GM21737 (cell line): Measurements from ENCODE around the gene PPP4R3C.
"Not testable (repeated sequence)": the region's sequence is repeated elsewhere in the genome, so short reads cannot be mapped to it uniquely, and the experiment has no call there.

Experiments
- ATAC-seq: cut with Tn5 transposase; IDR thresholded peaks from one replicate; pipeline ENCODE4 v1.9.1; 2021; ENCODE audit warnings: mild to moderate bottlenecking, moderate library complexity; ENCODE audit not compliant: unreplicated experiment

PPP4R3C gene

DNA sequence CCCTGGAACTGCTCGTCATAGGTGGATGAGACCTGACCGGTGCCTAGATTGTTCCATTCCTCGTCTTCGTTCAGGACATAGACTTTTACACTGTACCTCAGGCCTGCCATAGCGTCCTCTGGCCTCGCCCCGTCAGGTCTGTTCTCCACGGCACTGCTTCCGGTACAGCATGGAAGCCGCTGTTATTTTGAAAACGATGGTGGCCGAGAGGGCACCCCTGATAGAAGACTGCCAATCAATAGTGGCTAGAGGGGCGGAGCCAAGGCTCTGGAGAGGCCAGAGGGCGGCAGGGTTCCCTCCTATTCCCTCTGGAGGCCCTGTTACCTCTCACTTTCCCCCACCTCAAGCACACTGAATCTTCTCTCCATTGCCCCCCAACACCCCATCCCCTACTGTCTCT lies at the start of gene PPP4R3C:
Gene PPP4R3C (minus strand): TSS at position 155 of the 400 bp plus-strand sequence. CDS start 45 bp downstream, at position 110.
- no peak for ATAC-seq

DNA sequence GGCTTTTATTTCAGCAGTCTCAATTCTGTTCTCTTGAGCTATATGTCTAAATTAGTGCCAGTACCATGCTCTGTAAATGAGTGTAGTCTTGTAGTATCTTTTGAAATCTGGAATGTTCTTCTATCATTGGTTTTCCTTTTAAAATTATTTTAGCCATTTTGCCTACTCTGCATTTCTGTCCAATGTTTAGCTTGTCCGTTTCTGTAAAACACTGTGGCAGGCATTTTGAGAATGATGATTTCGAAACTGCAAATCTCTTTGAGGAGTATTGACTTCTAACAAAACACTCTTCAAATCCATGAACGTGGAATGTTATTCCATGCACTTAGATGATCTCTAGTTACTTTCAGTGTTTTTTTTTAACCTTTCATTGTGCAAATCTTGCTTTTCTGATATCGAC lies 28.3 kb upstream of the PPP4R3C start:
- no peak for ATAC-seq

DNA sequence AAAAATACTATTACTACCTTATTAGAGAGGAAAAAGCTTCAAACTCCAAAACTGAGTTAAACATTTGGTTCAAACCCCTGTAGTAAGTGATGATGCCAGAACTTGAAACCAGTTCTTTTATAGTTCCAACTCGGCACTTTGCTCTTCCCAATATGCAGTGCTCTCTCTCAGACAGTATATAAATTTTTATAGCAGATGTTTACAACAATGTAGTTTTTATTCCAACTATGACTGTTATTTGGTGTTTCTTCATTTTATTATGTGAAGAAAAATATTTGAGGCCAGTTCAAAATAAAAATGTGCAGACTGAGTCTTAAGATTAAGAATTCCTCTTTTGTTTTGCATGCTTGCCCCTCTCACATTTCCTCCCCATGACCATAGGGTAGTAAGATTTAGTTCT lies 2.9 kb upstream of the PPP4R3C start:
- no peak for ATAC-seq

DNA sequence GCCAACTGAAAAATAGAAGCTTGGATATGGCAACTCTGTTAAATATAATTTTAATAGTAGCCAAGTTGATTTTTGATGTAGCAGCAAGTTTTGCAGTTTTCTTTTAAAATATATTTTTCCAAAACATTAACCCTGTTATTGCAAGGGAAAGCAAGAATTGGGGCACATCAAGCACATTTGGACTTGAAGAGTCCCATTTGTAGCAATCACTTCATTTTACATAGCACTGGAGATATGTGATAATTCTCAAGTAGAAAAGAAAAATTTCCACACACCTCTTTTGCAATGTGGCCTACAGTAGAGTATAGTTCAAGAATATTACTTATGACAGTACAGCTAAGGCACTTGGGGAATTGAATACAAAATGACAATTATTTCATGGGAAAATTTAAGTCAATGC lies 1.9 kb upstream of the PPP4R3C start:
- no peak for ATAC-seq

DNA sequence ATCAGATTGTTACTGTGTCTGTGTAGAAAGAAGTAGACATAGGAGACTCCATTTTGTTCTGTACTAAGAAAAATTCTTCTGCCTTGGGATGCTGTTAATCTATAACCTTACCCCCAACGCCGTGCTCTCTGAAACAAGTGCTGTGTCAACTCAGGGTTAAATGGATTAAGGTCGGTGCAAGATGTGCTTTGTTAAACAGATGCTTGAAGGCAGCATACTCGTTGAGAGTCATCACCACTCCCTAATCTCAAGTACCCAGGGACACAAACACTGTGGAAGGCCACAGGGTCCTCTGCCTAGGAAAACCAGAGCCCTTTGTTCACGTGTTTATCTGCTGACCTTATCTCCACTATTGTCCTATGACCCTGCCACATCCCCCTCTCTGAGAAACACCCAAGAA lies 4.0 kb downstream of the PPP4R3C start:
- ATAC-seq: not testable (repeated sequence)

DNA sequence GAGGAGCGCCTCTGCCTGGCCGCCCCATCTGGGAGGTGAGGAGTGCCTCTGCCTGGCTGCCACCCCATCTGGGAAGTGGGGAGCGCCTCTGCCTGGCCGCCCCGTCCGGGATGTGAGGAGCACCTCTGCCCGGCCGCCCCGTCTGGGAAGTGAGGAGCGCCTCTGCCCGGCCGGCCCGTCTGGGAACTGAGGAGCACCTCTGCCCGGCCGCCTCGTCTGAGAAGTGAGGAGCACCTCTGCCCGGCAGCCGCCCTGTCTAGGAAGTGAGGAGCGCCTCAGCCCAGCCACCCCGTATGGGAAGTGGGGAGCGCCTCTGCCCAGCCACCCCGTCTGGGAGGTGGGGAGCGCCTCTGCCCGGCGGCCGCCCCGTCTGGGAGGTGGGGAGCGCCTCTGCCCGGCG lies 4.6 kb downstream of the PPP4R3C start:
- not testable (repeated sequence) for ATAC-seq

DNA sequence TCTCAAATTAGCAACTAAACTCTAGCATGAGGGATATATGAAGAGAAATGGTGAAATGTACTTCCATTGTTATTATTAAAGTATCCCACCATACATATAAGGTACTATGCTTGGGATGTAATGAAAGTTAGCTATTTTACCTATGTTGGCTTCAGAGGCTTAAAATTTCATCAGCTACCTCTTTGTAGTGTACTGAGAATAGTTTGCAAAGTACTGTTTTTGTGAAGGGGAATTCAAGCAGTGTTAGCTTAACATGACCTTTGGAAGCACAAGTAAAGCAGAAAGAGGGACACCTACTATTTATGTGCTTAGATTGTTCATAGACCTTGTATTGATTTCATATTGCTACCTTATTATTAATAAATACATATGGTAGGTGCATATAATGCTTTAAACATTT lies 11.8 kb downstream of the PPP4R3C start:
- no peak for ATAC-seq

DNA sequence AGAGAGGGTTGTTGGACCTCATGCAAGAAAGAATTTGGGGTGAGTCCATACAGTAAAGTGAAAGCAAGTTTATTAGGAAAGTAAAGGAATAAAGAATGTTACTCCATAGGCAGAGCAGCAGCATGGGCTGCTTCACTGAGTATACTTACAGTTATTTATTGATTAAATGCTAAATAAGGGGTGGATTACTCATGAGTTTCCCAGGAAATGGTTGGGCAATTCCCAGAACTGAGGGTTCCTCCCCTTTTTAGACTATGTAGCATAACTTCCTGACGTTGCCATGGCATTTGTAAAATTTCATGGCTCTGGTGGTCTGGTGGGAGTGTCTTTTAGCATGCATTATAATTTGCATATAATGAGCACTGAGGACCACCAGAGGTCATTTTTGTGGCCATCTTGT lies 16.7 kb downstream of the PPP4R3C start:
- no peak for ATAC-seq

DNA sequence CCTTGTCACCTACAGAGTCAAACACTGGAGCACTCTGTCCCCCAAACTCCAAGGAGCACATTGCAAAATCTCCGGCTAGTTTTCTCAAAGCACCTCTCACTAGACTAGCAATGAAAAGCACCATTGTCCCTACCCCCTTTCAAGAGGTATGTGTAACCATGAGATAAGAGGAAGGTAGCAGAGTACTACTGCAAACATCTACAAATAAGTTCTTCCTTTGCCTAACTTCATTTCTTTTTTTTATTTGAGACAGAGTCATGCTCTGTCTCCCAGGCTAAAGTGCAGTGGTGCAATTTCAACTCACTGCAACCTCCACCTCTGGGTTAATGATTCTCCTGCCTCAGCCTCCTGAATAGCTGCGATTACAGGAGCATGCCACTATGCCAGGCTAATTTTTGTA lies 17.7 kb downstream of the PPP4R3C start:
- no peak for ATAC-seq

DNA sequence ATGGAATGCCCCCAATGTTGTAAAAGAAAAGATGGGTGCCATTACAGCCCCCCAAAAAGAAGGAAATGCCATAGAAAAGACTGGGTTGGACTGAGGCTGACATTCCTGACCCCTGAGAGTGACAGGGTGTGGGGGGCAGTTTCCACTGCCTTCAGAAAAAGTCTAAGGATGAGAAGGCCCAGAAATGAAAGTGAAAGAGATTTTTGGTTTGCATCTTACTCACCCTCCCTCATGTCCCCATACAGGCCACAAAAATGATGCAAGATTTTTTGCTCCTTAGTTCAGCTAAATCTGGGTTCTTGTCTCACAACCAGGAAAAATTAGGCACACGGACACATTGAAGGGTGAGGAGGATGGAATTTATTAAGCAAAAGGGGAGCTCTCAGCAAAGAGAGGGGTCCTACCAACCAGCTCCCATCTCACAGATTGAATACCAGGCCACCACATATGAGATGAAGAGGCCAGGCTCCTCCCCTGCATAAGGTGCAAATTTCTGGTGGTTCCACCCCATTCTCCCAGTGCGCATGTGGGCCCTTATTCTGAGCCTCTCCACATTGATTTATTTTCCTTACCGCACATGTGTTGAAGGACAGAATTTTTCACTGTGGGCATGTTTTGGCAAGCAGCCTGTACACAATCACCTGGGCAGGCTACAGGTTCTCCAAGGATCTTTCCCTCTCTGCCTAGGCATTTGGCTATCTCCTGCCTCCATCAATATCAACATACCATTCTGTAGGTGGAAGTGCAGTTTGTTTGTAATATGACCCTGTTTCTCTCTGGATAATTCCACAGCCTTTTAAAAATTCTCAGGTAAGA lies 18.8 kb downstream of the PPP4R3C start:
- no peak for ATAC-seq

DNA sequence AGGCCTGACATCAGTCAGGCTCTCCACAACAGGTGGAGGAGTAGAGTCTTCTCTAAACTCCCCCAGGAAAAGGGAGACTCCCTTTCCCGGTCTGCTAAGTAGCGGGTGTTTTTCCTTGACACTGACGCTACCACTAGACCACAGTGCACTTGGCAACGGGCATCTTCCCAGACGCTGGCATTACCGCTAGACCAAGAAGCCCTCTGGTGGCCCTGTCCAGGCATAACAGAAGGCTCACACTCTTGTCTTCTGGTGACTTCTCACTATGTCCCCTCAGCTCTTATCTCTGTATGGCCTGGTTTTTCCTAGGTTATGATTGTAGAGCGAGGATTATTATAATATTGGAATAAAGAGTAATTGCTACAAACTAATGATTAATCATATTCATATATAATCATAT lies 20.7 kb downstream of the PPP4R3C start:
- ATAC-seq: not testable (repeated sequence)

DNA sequence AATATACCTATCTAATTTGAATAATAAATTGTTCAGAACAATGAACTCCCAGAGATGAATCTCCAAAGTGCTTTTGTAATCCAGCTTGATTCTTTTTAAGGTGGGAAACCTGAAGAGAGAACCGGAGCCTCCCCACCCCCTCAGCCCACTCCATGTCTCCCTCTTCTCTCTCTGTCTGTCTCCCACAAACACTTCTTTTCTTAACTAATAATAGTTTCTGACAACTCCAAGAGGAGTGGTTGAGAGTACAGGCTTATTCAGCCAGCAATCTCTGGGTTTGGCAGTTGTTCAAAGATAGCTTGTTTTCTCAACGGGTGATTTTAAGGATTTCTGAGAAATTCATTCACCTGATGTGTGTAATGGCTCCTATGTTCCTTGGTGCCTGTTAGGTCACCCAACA lies 23.4 kb downstream of the PPP4R3C start:
- ATAC-seq: no peak

DNA sequence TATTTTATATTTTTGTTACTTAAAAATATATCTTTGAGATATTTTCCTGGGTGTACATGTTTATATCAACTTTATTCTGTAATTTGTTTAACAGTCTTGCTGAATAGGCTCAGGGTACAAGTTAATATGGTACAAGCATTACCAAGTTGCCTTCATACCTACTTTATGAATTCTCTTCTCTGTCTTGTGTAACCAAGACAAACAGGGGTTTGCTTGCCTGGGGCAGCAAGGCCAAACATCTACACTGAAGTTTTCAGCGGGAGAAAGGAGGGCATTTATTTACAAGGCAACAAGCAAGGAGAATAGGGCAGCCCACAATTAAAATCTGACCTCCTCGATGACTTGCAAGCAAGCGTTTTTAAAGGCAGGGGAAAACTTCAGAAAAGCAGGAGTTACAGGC lies 24.2 kb downstream of the PPP4R3C start:
- ATAC-seq: no peak

DNA sequence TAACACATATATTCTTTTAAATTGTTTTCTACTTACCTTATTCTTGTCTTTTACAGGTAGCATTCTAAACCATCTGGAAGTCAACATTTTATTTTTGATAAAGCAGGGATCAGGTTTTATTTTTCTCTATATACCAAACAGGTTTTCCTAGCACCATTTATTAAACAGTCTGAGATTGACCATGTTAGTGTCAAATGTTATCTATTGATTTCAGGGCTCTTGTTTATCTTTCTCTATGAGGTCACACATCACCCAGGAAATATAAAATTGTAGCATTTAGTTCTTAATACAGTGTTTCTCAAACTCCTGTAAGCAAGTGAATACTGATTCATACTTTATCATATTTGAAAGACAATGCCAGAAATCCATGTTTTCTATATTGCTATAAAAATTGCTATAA lies 28.1 kb downstream of the PPP4R3C start:
- ATAC-seq: no peak
